ENCODE measurements around the gene RPRD2.

- TF ChIP-seq YY1 (IDR thresholded peaks at IDR 0.05; ENCODE audit: insufficient read depth, insufficient read length) (no peak), ZNF274 (IDR thresholded peaks at IDR 0.05; ENCODE audit: low read depth, low read length) (no peak)
These were observed 41.6 kb upstream of the RPRD2 start for GRCh38 chr1:150322310-150322709.
